Measurements from ENCODE around the gene FOS.

Gene FOS

DNA sequence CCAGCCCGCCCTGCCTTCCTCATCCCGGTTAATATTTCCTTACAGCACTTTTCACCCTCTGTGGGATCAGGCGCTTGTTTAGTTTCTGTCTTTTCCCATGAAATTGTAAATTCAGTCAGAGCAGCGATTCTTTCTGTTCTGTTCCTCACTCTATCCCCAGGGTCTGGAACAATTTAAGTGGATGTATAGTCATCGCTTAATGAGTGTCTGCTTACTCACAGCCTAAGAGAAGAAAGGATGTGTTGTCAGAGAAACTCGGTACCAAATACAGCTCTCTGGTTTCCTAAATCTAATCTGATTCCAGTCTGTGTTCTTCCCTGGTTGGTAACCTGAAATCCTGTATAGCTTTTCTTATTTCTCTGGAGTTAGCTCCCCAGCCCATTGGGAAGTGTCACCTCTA lies 44.9 kb downstream of the FOS start:
- TF ChIP-seq, protein P1, sequence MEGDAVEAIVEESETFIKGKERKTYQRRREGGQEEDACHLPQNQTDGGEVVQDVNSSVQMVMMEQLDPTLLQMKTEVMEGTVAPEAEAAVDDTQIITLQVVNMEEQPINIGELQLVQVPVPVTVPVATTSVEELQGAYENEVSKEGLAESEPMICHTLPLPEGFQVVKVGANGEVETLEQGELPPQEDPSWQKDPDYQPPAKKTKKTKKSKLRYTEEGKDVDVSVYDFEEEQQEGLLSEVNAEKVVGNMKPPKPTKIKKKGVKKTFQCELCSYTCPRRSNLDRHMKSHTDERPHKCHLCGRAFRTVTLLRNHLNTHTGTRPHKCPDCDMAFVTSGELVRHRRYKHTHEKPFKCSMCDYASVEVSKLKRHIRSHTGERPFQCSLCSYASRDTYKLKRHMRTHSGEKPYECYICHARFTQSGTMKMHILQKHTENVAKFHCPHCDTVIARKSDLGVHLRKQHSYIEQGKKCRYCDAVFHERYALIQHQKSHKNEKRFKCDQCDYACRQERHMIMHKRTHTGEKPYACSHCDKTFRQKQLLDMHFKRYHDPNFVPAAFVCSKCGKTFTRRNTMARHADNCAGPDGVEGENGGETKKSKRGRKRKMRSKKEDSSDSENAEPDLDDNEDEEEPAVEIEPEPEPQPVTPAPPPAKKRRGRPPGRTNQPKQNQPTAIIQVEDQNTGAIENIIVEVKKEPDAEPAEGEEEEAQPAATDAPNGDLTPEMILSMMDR (IDR thresholded peaks at IDR 0.05; ENCODE audit: low read depth, low read length, missing control alignments): no peak
- H3K4me3 ChIP-seq (replicated peaks; ENCODE audit: low read depth, low read length): no peak overlapping the region
- DNase-seq (ENCODE audit: extremely low read depth, low read depth): no peak

DNA sequence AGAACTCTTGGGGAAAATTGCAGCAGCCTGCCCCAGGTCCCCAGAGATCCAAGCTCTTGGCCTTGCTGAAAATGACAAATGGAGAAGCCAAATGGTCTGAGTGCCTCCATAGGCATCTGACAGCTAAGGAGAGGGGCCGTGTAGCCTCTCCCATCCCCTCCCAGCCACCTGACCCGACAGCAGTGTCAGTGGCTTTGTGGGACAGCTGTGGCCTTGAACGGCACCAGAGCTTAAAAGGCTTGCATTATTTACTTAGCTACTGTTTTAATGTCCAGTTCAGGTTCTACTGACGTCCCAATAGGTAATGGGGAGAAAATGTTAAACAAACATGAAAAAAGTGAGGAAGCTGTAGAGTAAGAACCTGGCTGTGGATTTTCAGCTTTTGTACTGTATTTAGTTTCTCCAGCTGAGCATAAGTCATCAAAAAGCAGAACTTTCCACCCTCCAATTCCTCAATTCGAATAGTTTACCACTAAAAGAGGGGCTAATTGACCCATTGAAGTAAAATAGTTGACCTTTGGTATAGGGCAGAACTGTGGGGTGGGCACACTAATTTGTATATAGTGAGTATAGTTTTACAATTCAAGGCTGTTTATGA lies 50.0 kb downstream of the FOS start:
- H3K4me3 ChIP-seq (replicated peaks; ENCODE audit: low read depth, low read length): no peak overlapping the region
- TF ChIP-seq, protein P1 (IDR thresholded peaks at IDR 0.05; ENCODE audit: low read depth, low read length, missing control alignments): no peak
- DNase-seq (ENCODE audit: extremely low read depth, low read depth): no peak

DNA sequence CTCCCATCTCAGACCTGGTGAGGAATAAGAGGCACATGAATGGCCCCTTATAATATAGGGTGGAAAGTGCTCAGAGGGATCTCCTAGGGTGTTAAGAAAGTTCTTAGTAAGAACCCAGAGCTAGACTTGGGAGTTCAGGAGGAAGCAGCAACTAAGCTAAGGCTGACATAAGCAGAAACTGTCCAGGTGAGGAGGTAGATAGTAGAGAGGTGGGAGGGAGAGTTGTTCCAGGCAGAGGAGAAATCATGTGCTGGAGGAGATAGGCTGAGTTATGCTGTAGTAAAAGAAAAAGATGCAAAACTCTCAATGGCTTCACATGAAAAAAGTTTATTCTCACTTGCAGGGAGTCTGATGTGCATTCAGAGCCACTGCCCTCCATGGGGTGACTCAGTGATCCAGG lies 50.7 kb downstream of the FOS start:
- DNase-seq (ENCODE audit: extremely low read depth, low read depth): no peak
- H3K4me3 ChIP-seq (replicated peaks; ENCODE audit: low read depth, low read length): no peak overlapping the region
- TF ChIP-seq, protein P1 (IDR thresholded peaks at IDR 0.05; ENCODE audit: low read depth, low read length, missing control alignments): no peak

DNA sequence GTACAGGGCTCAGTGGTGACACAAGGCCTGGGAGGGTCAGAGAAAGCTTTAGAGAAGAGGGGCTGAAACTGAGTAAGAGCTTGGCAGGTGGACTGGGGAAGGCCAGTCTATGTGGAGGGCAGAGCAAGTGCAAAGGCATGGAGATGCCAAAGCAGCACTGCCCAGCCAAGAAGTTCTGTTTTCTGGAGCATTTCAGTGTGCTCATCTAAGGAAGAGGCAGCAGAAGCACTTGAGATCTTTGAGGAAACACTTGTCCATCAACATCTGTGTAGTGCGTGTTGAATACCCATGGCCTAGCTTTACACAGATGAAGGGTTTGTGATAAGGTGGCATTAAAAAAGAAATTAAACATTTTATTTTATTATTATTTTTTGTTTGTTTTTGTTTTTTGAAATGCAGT lies 52.8 kb downstream of the FOS start:
- H3K4me3 ChIP-seq (replicated peaks; ENCODE audit: low read depth, low read length): no peak overlapping the region
- TF ChIP-seq, protein P1 (IDR thresholded peaks at IDR 0.05; ENCODE audit: low read depth, low read length, missing control alignments): no peak

More for the DNA sequence above, 52.8 kb downstream of the FOS start:
- DNase-seq (ENCODE audit: extremely low read depth, low read depth): no peak

All from HFF-Myc (cell line).